Suprapubic skin (tissue), 4 donors: ENCODE results near the gene RNF121. TPM values are rescaled to one million over a fixed set of nuclear protein-coding genes. Genes with fewer than 3 reads are reported as not detected.

Experiments
- DNase-seq, 2 donors: peaks; one replicate each; pipeline ENCODE4 v3.0.0-alpha.2; 2019; ENCODE audit warnings: low spot score in 2 of 2
- H3K27ac ChIP-seq: fragments of 200-600 bp; sonication (generic); one replicate; pipeline ENCODE4 v1.5.1; 2019
- H3K27me3 ChIP-seq: fragments of 200-600 bp; sonication (generic); one replicate; pipeline ENCODE4 v1.5.1; 2019
- H3K36me3 ChIP-seq: fragments of 200-600 bp; sonication (generic); one replicate; pipeline ENCODE4 v1.5.1; 2019
- H3K4me1 ChIP-seq: fragments of 200-600 bp; sonication (generic); one replicate; pipeline ENCODE4 v1.5.1; 2019
- H3K4me3 ChIP-seq: fragments of 200-600 bp; sonication (generic); one replicate; pipeline ENCODE4 v1.5.1; 2019; ENCODE audit warnings: mild to moderate bottlenecking
- H3K9me3 ChIP-seq: fragments of 200-600 bp; sonication (generic); one replicate; pipeline ENCODE4 v1.5.1; 2019
- EP300 ChIP-seq: sonication (generic); formaldehyde crosslinking; IDR thresholded peaks from one replicate; pipeline ENCODE4 v1.6.1; 2017; ENCODE audit warnings: antibody characterized with exemption
- POLR2A ChIP-seq, 2 donors: fragments of 450-650 bp; IDR thresholded peaks; one replicate each; pipeline ENCODE4 v1.6.1; 2017; ENCODE audit warnings: antibody characterized with exemption in 2 of 2, mild to moderate bottlenecking in 2 of 2, moderate library complexity in 2 of 2
- POLR2AphosphoS5 ChIP-seq, 3 donors: sonication (generic); formaldehyde crosslinking; IDR thresholded peaks; one replicate each; pipeline ENCODE4 v1.6.1; 2017; ENCODE audit warnings: antibody characterized with exemption in 3 of 3
- WGBS: methylation state at CpG from one replicate; pipeline ENCODE4 v1.1.5; 2018; 5-methylcytosine and 5-hydroxymethylcytosine counted together
- total RNA-seq, 4 donors: library from RNA; depleted of rRNA; stranded (reverse); fragments of >200 nt; gene quantifications; one replicate each; pipeline ENCODE4 v1.1.0, GENCODE V29; 2016
- TF ChIP-seq, protein P1 (sequence below), 2 donors: fragments of 200-600 bp in 1 of 2; fragments of 450-650 bp in 1 of 2; sonication (generic) in 1 of 2; IDR thresholded peaks; one replicate each; pipeline ENCODE4 v1.5.1; 2016 to 2019; ENCODE audit warnings: antibody characterized with exemption in 2 of 2, mild to moderate bottlenecking in 1 of 2, moderate library complexity in 1 of 2

The RNF121 gene
- total RNA-seq, 4 donors from 2014 or later: 19.6 to 36.0 (median 26.3) TPM

GRCh38 chr11:71994786-71995185, 65.9 kb downstream of the RNF121 start:
- TF ChIP-seq, protein P1, sequence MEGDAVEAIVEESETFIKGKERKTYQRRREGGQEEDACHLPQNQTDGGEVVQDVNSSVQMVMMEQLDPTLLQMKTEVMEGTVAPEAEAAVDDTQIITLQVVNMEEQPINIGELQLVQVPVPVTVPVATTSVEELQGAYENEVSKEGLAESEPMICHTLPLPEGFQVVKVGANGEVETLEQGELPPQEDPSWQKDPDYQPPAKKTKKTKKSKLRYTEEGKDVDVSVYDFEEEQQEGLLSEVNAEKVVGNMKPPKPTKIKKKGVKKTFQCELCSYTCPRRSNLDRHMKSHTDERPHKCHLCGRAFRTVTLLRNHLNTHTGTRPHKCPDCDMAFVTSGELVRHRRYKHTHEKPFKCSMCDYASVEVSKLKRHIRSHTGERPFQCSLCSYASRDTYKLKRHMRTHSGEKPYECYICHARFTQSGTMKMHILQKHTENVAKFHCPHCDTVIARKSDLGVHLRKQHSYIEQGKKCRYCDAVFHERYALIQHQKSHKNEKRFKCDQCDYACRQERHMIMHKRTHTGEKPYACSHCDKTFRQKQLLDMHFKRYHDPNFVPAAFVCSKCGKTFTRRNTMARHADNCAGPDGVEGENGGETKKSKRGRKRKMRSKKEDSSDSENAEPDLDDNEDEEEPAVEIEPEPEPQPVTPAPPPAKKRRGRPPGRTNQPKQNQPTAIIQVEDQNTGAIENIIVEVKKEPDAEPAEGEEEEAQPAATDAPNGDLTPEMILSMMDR (IDR thresholded peaks at IDR 0.05): no peak
- no peak for TF ChIP-seq POLR2A (IDR thresholded peaks at IDR 0.05)
- no peak for TF ChIP-seq POLR2AphosphoS5 (IDR thresholded peaks at IDR 0.05)
- TF ChIP-seq EP300: no peak
- no peak overlapping the region for H3K27ac ChIP-seq
- DNase-seq: no peak
- H3K9me3 ChIP-seq: no peaks in the 10 kb centered on the region
- H3K4me3 ChIP-seq: no peak overlapping the region
- H3K27me3 ChIP-seq: no peaks in the 10 kb centered on the region
- peaks cover 11% of the 10 kb centered on the region for H3K4me1 ChIP-seq
- peaks cover 21% of the 10 kb centered on the region for H3K36me3 ChIP-seq
- 91% methylated on average over 3 of the region's 3 CpGs for WGBS

GRCh38 chr11:71995726-71996291, 67.0 kb downstream of the RNF121 start:
- H3K27me3 ChIP-seq: no peaks in the 10 kb centered on the region
- H3K27ac ChIP-seq: no peak overlapping the region
- peaks cover 20% of the 10 kb centered on the region for H3K4me1 ChIP-seq
- H3K9me3 ChIP-seq: no peaks in the 10 kb centered on the region
- TF ChIP-seq, protein P1 (IDR thresholded peaks at IDR 0.05): no peak
- no peak for TF ChIP-seq EP300
- TF ChIP-seq POLR2A (IDR thresholded peaks at IDR 0.05): no peak
- TF ChIP-seq POLR2AphosphoS5 (IDR thresholded peaks at IDR 0.05): no peak
- DNase-seq: no peak
- WGBS: 78% methylated on average over 2 of the region's 3 CpGs
- no peak overlapping the region for H3K4me3 ChIP-seq
- peaks cover 20% of the 10 kb centered on the region for H3K36me3 ChIP-seq

GRCh38 chr11:71996517-71996916, 67.7 kb downstream of the RNF121 start:
- DNase-seq: peak in 1 of 2 donors; percentile 47
- Histone ChIP-seq H3K27me3 (no peaks in the 10 kb centered on the region), H3K9me3 (no peaks in the 10 kb centered on the region), H3K4me3 (no peak overlapping the region), H3K4me1 (peaks cover 20% of the 10 kb centered on the region), H3K27ac (no peak overlapping the region), H3K36me3 (peaks cover 21% of the 10 kb centered on the region)
- TF ChIP-seq, protein P1 (IDR thresholded peaks at IDR 0.05): no peak
- TF ChIP-seq POLR2AphosphoS5 (IDR thresholded peaks at IDR 0.05) (no peak), EP300 (no peak), POLR2A (IDR thresholded peaks at IDR 0.05) (no peak)
- 91% methylated on average over 4 of the region's 4 CpGs for WGBS

DNA sequence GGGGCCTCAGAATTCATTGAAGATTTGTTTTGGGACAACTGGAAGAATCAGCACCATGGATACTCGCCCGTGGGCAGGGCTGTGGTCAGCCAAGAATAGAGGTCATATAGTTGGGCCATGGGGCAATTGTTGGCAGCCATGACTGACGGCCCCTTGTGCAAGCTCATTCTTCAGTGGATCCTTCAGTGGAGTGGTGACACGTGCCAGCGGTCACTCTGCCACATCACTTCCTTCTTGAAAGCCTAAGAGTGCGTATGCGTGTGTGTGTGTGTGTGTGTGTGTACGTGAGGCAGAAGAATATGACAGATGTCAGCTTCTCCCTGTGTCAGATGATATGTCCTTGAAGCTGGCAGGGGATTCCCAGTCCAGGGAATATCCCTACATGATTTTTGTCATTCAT, 68.1 kb downstream of the RNF121 start:
- H3K27me3 ChIP-seq: no peaks in the 10 kb centered on the region
- 88% methylated on average over 7 of the region's 8 CpGs for WGBS
- no peak overlapping the region for H3K27ac ChIP-seq
- peaks cover 22% of the 10 kb centered on the region for H3K36me3 ChIP-seq
- H3K4me1 ChIP-seq: peaks cover 20% of the 10 kb centered on the region
- TF ChIP-seq EP300: no peak
- TF ChIP-seq, protein P1 (IDR thresholded peaks at IDR 0.05): no peak
- no peak for TF ChIP-seq POLR2AphosphoS5 (IDR thresholded peaks at IDR 0.05)
- no peak for TF ChIP-seq POLR2A (IDR thresholded peaks at IDR 0.05)
- DNase-seq: peak in 1 of 2 donors; percentile 61
- H3K9me3 ChIP-seq: no peaks in the 10 kb centered on the region
- H3K4me3 ChIP-seq: no peak overlapping the region

DNA sequence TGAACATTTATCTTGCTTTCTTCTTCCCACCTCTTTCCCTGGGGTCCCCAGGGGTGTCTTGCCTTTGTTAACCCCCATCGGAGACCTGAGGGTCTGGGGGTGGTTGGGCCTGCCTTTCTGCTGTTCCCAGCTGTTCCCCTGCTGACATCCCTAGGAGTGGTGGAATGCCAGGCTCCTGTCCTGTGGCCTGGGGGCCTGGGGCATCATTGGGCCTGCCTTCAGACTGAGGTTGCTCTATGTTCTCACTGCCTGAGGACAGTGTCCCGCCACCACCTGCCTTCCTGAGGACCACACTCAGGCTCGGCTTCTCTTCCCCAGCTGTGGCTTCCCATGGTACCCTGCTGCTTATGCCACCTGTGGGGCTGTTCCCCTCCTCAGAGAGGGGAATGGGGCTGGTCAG, 68.7 kb downstream of the RNF121 start:
- Histone ChIP-seq H3K9me3 (no peaks in the 10 kb centered on the region), H3K36me3 (peaks cover 29% of the 10 kb centered on the region), H3K27me3 (no peaks in the 10 kb centered on the region), H3K4me1 (peaks cover 20% of the 10 kb centered on the region), H3K4me3 (no peak overlapping the region), H3K27ac (no peak overlapping the region)
- peak in 1 of 2 donors; percentile 52 for DNase-seq
- TF ChIP-seq POLR2AphosphoS5 (IDR thresholded peaks at IDR 0.05) (no peak), POLR2A (IDR thresholded peaks at IDR 0.05) (no peak), EP300 (no peak)
- TF ChIP-seq, protein P1 (IDR thresholded peaks at IDR 0.05): no peak
- WGBS: 96% methylated on average over 3 of the region's 3 CpGs
